Breast epithelium (tissue), 3 donors: ENCODE results near the gene TMEM150C.

Experiments
- POLR2A ChIP-seq: fragments of 450-650 bp; IDR thresholded peaks from one replicate; pipeline ENCODE4 v1.6.1; 2016; ENCODE audit warnings: antibody characterized with exemption, mild to moderate bottlenecking, moderate library complexity
- POLR2AphosphoS5 ChIP-seq, 3 donors: sonication (generic); formaldehyde crosslinking; IDR thresholded peaks; one replicate each; pipeline ENCODE4 v1.6.1; 2017; ENCODE audit warnings: antibody characterized with exemption in 3 of 3
- TF ChIP-seq, protein P1 (sequence below), 3 donors: fragments of 450-650 bp; IDR thresholded peaks; one replicate each; pipeline ENCODE4 v1.5.1; 2016 to 2017; ENCODE audit warnings: antibody characterized with exemption in 3 of 3, mild to moderate bottlenecking in 3 of 3, moderate library complexity in 3 of 3

DNA sequence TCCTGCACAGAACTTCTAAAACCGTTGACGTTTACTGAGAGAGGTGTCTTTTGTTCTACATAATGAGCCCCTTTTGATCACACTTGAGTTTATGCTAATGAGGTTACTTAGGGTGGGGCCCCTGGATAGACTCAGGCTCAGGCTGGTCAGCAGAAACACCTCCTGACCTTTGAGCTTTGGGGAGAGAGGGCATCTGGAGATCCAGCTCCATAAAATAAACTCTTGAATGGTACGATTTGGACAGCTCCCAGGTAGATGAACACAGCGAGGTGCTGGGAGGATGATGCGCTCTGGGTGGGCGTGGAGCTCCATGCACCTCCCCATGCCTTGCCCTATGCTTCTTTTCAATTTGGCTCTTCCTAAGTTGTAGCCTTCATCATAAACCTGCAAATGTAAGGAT, 79.4 kb downstream of the TMEM150C start:
- TF ChIP-seq, protein P1, sequence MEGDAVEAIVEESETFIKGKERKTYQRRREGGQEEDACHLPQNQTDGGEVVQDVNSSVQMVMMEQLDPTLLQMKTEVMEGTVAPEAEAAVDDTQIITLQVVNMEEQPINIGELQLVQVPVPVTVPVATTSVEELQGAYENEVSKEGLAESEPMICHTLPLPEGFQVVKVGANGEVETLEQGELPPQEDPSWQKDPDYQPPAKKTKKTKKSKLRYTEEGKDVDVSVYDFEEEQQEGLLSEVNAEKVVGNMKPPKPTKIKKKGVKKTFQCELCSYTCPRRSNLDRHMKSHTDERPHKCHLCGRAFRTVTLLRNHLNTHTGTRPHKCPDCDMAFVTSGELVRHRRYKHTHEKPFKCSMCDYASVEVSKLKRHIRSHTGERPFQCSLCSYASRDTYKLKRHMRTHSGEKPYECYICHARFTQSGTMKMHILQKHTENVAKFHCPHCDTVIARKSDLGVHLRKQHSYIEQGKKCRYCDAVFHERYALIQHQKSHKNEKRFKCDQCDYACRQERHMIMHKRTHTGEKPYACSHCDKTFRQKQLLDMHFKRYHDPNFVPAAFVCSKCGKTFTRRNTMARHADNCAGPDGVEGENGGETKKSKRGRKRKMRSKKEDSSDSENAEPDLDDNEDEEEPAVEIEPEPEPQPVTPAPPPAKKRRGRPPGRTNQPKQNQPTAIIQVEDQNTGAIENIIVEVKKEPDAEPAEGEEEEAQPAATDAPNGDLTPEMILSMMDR (IDR thresholded peaks at IDR 0.05), result no peak
- TF ChIP-seq POLR2AphosphoS5 (IDR thresholded peaks at IDR 0.05), result no peak
- no peak for TF ChIP-seq POLR2A
